Heart right ventricle (tissue), 16 donors: ENCODE results near the gene MUC5AC. TPM values are rescaled to one million over a fixed set of nuclear protein-coding genes. Genes with fewer than 3 reads are reported as not detected.

Experiments used
- ATAC-seq, 8 donors: fragments of 200-7000 bp; cut with Tn5 transposase; one replicate each; pipeline ENCODE4 v1.9.1; 2020; ENCODE audit warnings: mild to moderate bottlenecking in 8 of 8, moderate library complexity in 8 of 8, moderate number of reproducible peaks in 1 of 8
- DNase-seq, 2 donors: peaks; one replicate each; pipeline ENCODE4 v3.0.0-alpha.2; 2020
- H3K27ac ChIP-seq, 10 donors: fragments of 200-600 bp; sonication (generic) in 2 of 10; one replicate each; pipeline versions ENCODE4 v1.5.0 to v1.8.0; 2020 to 2022; ENCODE audit warnings: mild to moderate bottlenecking in 3 of 10
- H3K27me3 ChIP-seq, 7 donors: fragments of 200-600 bp; one replicate each; pipeline ENCODE4 v1.8.0; 2021 to 2022; ENCODE audit warnings: mild to moderate bottlenecking in 2 of 7
- H3K36me3 ChIP-seq, 9 donors: fragments of 200-600 bp; sonication (generic) in 1 of 9; one replicate each; pipeline versions ENCODE4 v1.5.0 to v1.8.0; 2020 to 2022; ENCODE audit warnings: mild to moderate bottlenecking in 2 of 9
- H3K4me1 ChIP-seq, 9 donors: fragments of 200-600 bp; sonication (generic) in 1 of 9; one replicate each; pipeline versions ENCODE4 v1.5.0 to v1.8.0; 2020 to 2022; ENCODE audit warnings: mild to moderate bottlenecking in 4 of 9
- H3K4me3 ChIP-seq, 10 donors: fragments of 200-600 bp; sonication (generic) in 2 of 10; one replicate each; pipeline versions ENCODE4 v1.5.0 to v1.8.0; 2020 to 2022; ENCODE audit warnings: mild to moderate bottlenecking in 7 of 10, moderate library complexity in 2 of 10
- H3K9me3 ChIP-seq, 11 donors: fragments of 200-600 bp in 10 of 11; sonication (generic) in 2 of 11; one replicate each; pipeline versions ENCODE4 v1.5.0 to v1.8.0; 2013 to 2022; ENCODE audit warnings: mild to moderate bottlenecking in 2 of 11, control low read depth in 1 of 11, moderate library complexity in 1 of 11
- CTCF ChIP-seq, 9 donors: fragments of 200-600 bp; sonication (generic) in 2 of 9; IDR thresholded peaks; one replicate each; pipeline versions ENCODE4 v1.5.0 to v1.8.0; 2021 to 2022; ENCODE audit warnings: antibody characterized with exemption in 9 of 9, mild to moderate bottlenecking in 5 of 9, moderate library complexity in 1 of 9
- WGBS, 2 donors: extraction: QIAGEN DNeasy Blood & Tissue Kit; methylation state at CpG; one replicate each; pipeline ENCODE4 v1.1.7; 2013; ENCODE audit warnings: inconsistent platforms in 1 of 2; 5-methylcytosine and 5-hydroxymethylcytosine counted together
- intact Hi-C, 10 donors: fragments of 100-400 bp; cut with DNase I; formaldehyde crosslinking; loops; one replicate each; pipeline versions ENCODE4 v1.11.1 to v1.14.2; 2022
- polyA plus RNA-seq, 2 donors: library from polyadenylated mRNA; stranded (reverse); fragments of 200-250 nt; gene quantifications; one replicate each; pipeline ENCODE4 v1.2.3, GENCODE V29; 2013
- total RNA-seq, 10 donors: library from RNA; stranded (reverse); fragmentation: NEBNext Ultra II Directional in 3 of 10; extraction: Animal tissue kit (Norgen Biotek cat#: 25700) in 3 of 10; gene quantifications; one replicate each; pipeline versions ENCODE4 v1.2.1 to v1.2.4, GENCODE V29; 2021 to 2023
- donor health status: Arrhythmogenic right ventricular cardiomyopathy.
- donor health status: ischemic (EF 13 %, LVEDD 7.1; RV severe dilation, severe dysfunction).
- donor health status: healthy with polysubstance abuse.
- donor health status: DM: no; HTN: yes; CAD: no.
- donor health status: DM: no; HTN: no; CAD: no.
- donor health status: ischemic (EF 25% LVEDD 6.9; RV normal size, moderate dysfunction).
- donor health status: ischemic (EF 25% LVEDD 5.7; RV mildly dilated, moderate dysfunction).
- donor health status: healthy.
- donor health status: DM: yes; HTN: yes; CAD: no.
- donor health status: Ischemic cardiomyopathy.
- donor health status: ischemic (EF 35%, LVEDD 5.7; RV mildly dilated, moderate dysfunction).
- donor health status: nonischemic (EF 11% LVEDD 7.7; RV severe dilation, severe dysfunction).
- donor health status: DM: yes; HTN: yes; CAD: no.
- donor health status: PGD.
- donor health status: ischemic (EF 29% LVEDD 5.4; RV normal size, mild dysfunction).
- donor health status: nonischemic (EF 23%, LVEDD 6.1; RV moderate dilation, normal function).

Gene MUC5AC
- total and polyA plus RNA-seq, 12 donors = not detected

DNA sequence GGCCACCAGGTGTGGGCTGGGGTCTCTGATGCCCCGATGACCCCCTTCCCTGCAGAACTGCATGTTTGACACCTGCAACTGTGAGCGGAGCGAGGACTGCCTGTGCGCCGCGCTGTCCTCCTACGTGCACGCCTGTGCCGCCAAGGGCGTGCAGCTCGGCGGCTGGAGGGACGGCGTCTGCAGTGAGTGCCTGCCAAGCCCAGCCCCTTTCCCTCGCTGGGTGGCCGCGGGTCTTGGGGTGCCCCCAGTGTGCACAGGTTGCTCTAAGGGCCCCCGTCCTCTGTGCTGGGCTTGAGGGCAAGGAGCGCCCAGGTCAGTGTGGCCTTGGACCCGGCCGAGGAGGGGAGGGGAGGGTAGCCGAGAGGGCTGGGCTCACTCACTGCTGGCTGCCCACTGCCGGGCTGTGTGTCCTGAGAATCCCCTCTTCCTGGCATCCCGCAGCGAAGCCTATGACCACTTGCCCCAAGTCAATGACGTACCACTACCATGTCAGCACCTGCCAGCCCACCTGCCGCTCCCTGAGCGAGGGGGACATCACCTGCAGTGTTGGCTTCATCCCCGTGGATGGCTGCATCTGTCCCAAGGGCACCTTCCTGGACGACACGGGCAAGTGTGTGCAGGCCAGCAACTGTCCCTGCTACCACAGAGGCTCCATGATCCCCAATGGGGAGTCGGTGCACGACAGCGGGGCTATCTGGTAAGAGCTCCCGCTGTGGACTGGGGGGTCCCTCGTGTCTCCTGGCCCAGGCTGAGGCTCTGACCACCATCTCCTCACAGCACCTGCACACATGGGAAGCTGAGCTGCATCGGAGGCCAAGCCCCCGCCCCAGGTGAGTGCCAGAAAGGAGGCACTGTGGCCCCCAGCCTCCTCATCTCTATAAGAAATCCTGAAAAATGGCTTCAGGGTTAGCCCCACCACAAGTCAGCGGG, 17.0 kb downstream of the MUC5AC start:
- no peak overlapping the region for H3K27ac ChIP-seq
- ATAC-seq (peak in 1 of 8 donors; percentile 24), DNase-seq (peak in 1 of 2 donors; percentile 7)
- H3K9me3 ChIP-seq = no peaks in the 10 kb centered on the region
- no peak for TF ChIP-seq CTCF (IDR thresholded peaks at IDR 0.05)
- H3K4me3 ChIP-seq = no peak overlapping the region
- H3K27me3 ChIP-seq = peaks cover 0 to 8% (median 0%) of the 10 kb centered on the region in 7 donors
- intact Hi-C loops = no loop called here
- H3K36me3 ChIP-seq = no peaks in the 10 kb centered on the region
- H3K4me1 ChIP-seq = no peaks in the 10 kb centered on the region
- 89 to 93% methylated on average over 39 of the region's 39 CpGs for WGBS, 2 donors

- DNase-seq = no peak
- no peak for ATAC-seq
- H3K4me3 ChIP-seq = no peak overlapping the region
- no peaks in the 10 kb centered on the region for H3K4me1 ChIP-seq
- no peak overlapping the region for H3K27ac ChIP-seq
- no peaks in the 10 kb centered on the region for H3K36me3 ChIP-seq
- no peaks in the 10 kb centered on the region for H3K9me3 ChIP-seq
- TF ChIP-seq CTCF (IDR thresholded peaks at IDR 0.05) = no peak
- H3K27me3 ChIP-seq = peaks cover 0 to 18% (median 0%) of the 10 kb centered on the region in 7 donors
- WGBS, 2 donors = 80 to 92% methylated on average over 22 of the region's 22 CpGs
- intact Hi-C loops = no loop called here
These were observed 17.9 kb downstream of the MUC5AC start for GRCh38 chr11:1175461-1176223.

- Histone ChIP-seq H3K4me1 (no peaks in the 10 kb centered on the region), H3K4me3 (no peak overlapping the region), H3K27ac (no peak overlapping the region), H3K36me3 (no peaks in the 10 kb centered on the region), H3K9me3 (no peaks in the 10 kb centered on the region), H3K27me3 (peaks cover 0 to 21% (median 5%) of the 10 kb centered on the region in 7 donors)
- intact Hi-C loops = no loop called here
- ATAC-seq = no peak
- WGBS, 2 donors = 78 to 92% methylated on average over 32 of the region's 32 CpGs
- DNase-seq = no peak
- no peak for TF ChIP-seq CTCF (IDR thresholded peaks at IDR 0.05)
These were observed 18.7 kb downstream of the MUC5AC start for GRCh38 chr11:1176224-1177019.
